ENCODE measurements around the gene HNRNPUL1. TPM values are rescaled to one million over a fixed set of nuclear protein-coding genes. Genes with fewer than 3 reads are reported as not detected.

The HNRNPUL1 gene
- total and polyA plus RNA-seq, 2 of the 8 experiments (the other 6 are each of a cell fraction or from before 2014, with no cell fraction given) = 99.5 to 264 TPM

DNA sequence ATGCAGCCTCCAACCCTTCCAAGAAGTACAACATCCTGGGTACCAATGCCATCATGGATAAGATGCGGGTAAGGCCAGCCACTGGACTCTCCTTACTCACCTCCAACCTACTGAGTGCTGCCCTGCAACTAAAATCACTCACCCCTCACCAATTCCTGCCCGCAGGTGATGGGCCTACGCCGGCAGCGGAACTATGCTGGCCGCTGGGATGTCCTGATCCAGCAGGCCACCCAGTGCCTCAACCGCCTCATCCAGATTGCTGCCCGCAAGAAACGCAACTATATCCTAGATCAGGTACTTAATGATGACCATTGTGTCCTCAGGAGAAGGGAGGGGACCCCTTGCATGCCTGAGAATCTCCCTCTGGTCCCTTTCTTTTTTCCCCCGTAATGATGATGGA is 30.2 kb downstream of the HNRNPUL1 start:
- Histone ChIP-seq H3K4me2 (ENCODE audit: insufficient read depth in 1 of 2, low read depth in 2 of 2, low read length in 2 of 2) (no peak overlapping the region), H3K56ac (replicated peaks; ENCODE audit: insufficient read length, low read depth, low read length) (no peak overlapping the region), H2AK5ac (ENCODE audit: low read depth, low read length) (no peak overlapping the region), H3K18ac (ENCODE audit: extremely low read depth, low read length) (no peak overlapping the region), H3K4me1 (replicated peaks in 1 of 4; ENCODE audit: control insufficient read depth in 3 of 4, insufficient read depth in 4 of 4, low read length in 3 of 4) (peaks cover 0 to 1% (median 0%) of the 10 kb centered on the region in 4 experiments; a peak in 1 of 7 replicates), H4K91ac (replicated peaks; ENCODE audit: insufficient read length, low read length) (no peak overlapping the region), H3K36me3 (ENCODE audit: control insufficient read depth in 2 of 4, insufficient read depth in 4 of 4, low read length in 3 of 4) (peaks cover 71 to 99% (median 92%) of the 10 kb centered on the region in 4 experiments), H3K23ac (ENCODE audit: insufficient read length) (no peak overlapping the region), H2BK120ac (replicated peaks; ENCODE audit: low read depth, low read length) (no peak overlapping the region), H2BK20ac (ENCODE audit: low read length) (no peak overlapping the region), H3K9me3 (ENCODE audit: insufficient read depth in 2 of 2, low read depth in 1 of 2, low read length in 1 of 2) (no peaks in the 10 kb centered on the region), H2BK15ac (ENCODE audit: low read length) (no peak overlapping the region), H3K79me1 (ENCODE audit: low read depth, low read length) (peaks cover 5% of the 10 kb centered on the region; the same call in 1 of the 2 replicates), H3K79me2 (ENCODE audit: control insufficient read depth in 1 of 2, insufficient read depth in 2 of 2, low read length in 2 of 2) (0 out of 4 replicates have a peak, but pooled peaks cover 0 to 7% of the 10 kb centered on the region in 2 experiments), H3K4ac (replicated peaks; ENCODE audit: insufficient read length, low read depth, low read length) (no peak overlapping the region), H4K5ac (ENCODE audit: insufficient read length, low read depth, low read length) (no peak overlapping the region), H4K20me1 (replicated peaks in 1 of 2; ENCODE audit: control insufficient read depth in 1 of 2, insufficient read depth in 2 of 2, low read length in 2 of 2) (peaks cover 9 to 21% of the 10 kb centered on the region in 2 experiments), H3K9ac (replicated peaks in 1 of 4; ENCODE audit: extremely low read depth in 1 of 4, low read depth in 3 of 4, low read length in 3 of 4) (no peak overlapping the region), H3K23me2 (ENCODE audit: low read depth, low read length) (no peaks in the 10 kb centered on the region), H3K4me3 (ENCODE audit: extremely low read depth in 1 of 4, insufficient read depth in 2 of 4, low read depth in 3 of 4, low read length in 4 of 4) (no peak overlapping the region), H3K27me3 (replicated peaks in 1 of 4; ENCODE audit: control insufficient read depth in 3 of 4, extremely low read depth in 1 of 4, insufficient read depth in 3 of 4, low read length in 3 of 4) (no peaks in the 10 kb centered on the region), H2AFZ (ENCODE audit: low read length) (no peak overlapping the region), H2BK5ac (ENCODE audit: low read depth, low read length) (no peak overlapping the region), H3K27ac (ENCODE audit: low read depth, low read length) (no peak overlapping the region), H4K8ac (ENCODE audit: extremely low read depth, insufficient read depth, low read length) (no peak overlapping the region; the same call in 1 of the 2 replicates), H3K14ac (ENCODE audit: insufficient read length) (no peak overlapping the region), H2BK12ac (ENCODE audit: low read depth, low read length) (no peak overlapping the region)
- 96% methylated on average over 10 of the region's 10 CpGs; no CpG with 5 or more reads in 1 of the 2 experiments for WGBS, 2 experiments (ENCODE audit: extremely low coverage in 1 of 2, insufficient coverage in 1 of 2, insufficient read length in 1 of 2, insufficient replicate concordance in 2 of 2, low coverage in 1 of 2, low lambda C conversion rate in 2 of 2, missing lambda C conversion rate in 1 of 2)
- CTCF ChIA-PET (ENCODE audit: partially characterized antibody) = interaction anchor here (0.9 to 7.8 kb wide), 2 partner anchors 12 to 88 kb away, joined by 3 to 63 read pairs; no protein-coding TSS in a partner anchor
- no peak for FAIRE-seq
- DNase-seq (ENCODE audit: low read depth in 1 of 2, low spot score in 2 of 2) = no peak
- POLR2A ChIA-PET (ENCODE audit: partially characterized antibody) = interaction anchor here (0.6 to 38.6 kb wide), 3 partner anchors 9 to 114 kb away, joined by 3 to 579 read pairs (median 579); partner anchors contain the start of genes CCDC97 and HNRNPUL1
- no peak for TF ChIP-seq EP300 (IDR thresholded peaks at IDR 0.05; ENCODE audit: borderline replicate concordance in 1 of 2, low read depth in 2 of 2, low read length in 2 of 2)
- no peak for TF ChIP-seq SP4 (IDR thresholded peaks at IDR 0.05; ENCODE audit: low read length)
- no peak for TF ChIP-seq CREB1 (IDR thresholded peaks at IDR 0.05)
- no peak for TF ChIP-seq NRF1 (IDR thresholded peaks at IDR 0.05; ENCODE audit: low read depth, low read length)
- no peak for TF ChIP-seq BRCA1 (IDR thresholded peaks at IDR 0.05; ENCODE audit: low read depth, low read length)
- no peak for TF ChIP-seq TAF1 (IDR thresholded peaks at IDR 0.05; ENCODE audit: low read depth, low read length)
- TF ChIP-seq CHD1 (IDR thresholded peaks at IDR 0.05; ENCODE audit: low read depth, low read length) = no peak
- TF ChIP-seq TCF12 (IDR thresholded peaks at IDR 0.05; ENCODE audit: low read depth, low read length) = no peak
- no peak for TF ChIP-seq FOSL1 (IDR thresholded peaks at IDR 0.05; ENCODE audit: insufficient read depth, low read depth, low read length)
- TF ChIP-seq SP1 (IDR thresholded peaks at IDR 0.05; ENCODE audit: low read depth, low read length) = no peak
- TF ChIP-seq, protein P1, sequence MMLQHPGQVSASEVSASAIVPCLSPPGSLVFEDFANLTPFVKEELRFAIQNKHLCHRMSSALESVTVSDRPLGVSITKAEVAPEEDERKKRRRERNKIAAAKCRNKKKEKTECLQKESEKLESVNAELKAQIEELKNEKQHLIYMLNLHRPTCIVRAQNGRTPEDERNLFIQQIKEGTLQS (IDR thresholded peaks at IDR 0.05; ENCODE audit: insufficient read depth, low read depth, low read length) = no peak
- TF ChIP-seq HDAC6 (IDR thresholded peaks at IDR 0.05; ENCODE audit: low read depth, low read length) = no peak
